GOT3 (cell line): ENCODE results near the gene ZNF808.
"Not testable (repeated sequence)": the region's sequence is repeated elsewhere in the genome, so short reads cannot be mapped to it uniquely, and the experiment has no call there.

Source experiments
- DNase-seq: peaks from one replicate; lab custom pipeline; 2025; ENCODE audit warnings: mixed read lengths; lab: John Stamatoyannopoulos, UW

Gene ZNF808

GRCh38 chr19:52593441-52593840, 66.0 kb downstream of the ZNF808 start:
- DNase-seq: not testable (repeated sequence)

GRCh38 chr19:52599241-52599640, 71.8 kb downstream of the ZNF808 start:
- no peak for DNase-seq

- DNase-seq: no peak
Measured at GRCh38 chr19:52600639-52601024, 73.2 kb downstream of the ZNF808 start.

GRCh38 chr19:52601025-52601973, 73.8 kb downstream of the ZNF808 start:
- peak; percentile 26 for DNase-seq

- DNase-seq: not testable (repeated sequence)
Measured at GRCh38 chr19:52601974-52602366, 74.5 kb downstream of the ZNF808 start.

GRCh38 chr19:52602941-52603340, 75.5 kb downstream of the ZNF808 start:
- no peak for DNase-seq

- DNase-seq: no peak
Measured at GRCh38 chr19:52603558-52604207, 76.2 kb downstream of the ZNF808 start.
